IMR-90 (cell line): Measurements from ENCODE around the gene PTAR1. TPM values are rescaled to one million over a fixed set of nuclear protein-coding genes. Genes with fewer than 3 reads are reported as not detected.

Source experiments
- ATAC-seq: fragments of 200-7000 bp; cut with Tn5 transposase; 2 replicates; pipeline ENCODE4 v1.9.1; 2020; ENCODE audit warnings: low read depth, mild to moderate bottlenecking, moderate library complexity
- BruUV-seq: library from RNA; stranded (reverse); fragments of 400-500 nt; replicated peaks from 2 replicates; lab custom pipeline; 2021; lab: Mats Ljungman, UMichigan
- CTCF ChIA-PET: fragments of 300-600 bp; formaldehyde crosslinking; extraction: SDS; loops from one replicate; lab custom pipeline; 2021; ENCODE audit warnings: antibody characterized with exemption; lab: Yijun Ruan, JAX
- POLR2A ChIA-PET: fragments of 300-600 bp; sonication (Branson Sonifier 250); formaldehyde crosslinking; loops from one replicate; lab custom pipeline; 2022; ENCODE audit warnings: antibody characterized with exemption; ENCODE audit not compliant: unreplicated experiment; lab: Charles Lee
- DNase-seq: peaks from one replicate; pipeline ENCODE4 v3.0.0; 2013
- H2AFZ ChIP-seq: replicated peaks from 2 replicates; pipeline ENCODE3; 2013; ENCODE audit warnings: low read length, mild to moderate bottlenecking; ENCODE audit not compliant: poor library complexity
- H2AK5ac ChIP-seq: 2 replicates; pipeline ENCODE4 v1.6.1; 2013; ENCODE audit warnings: low read depth, low read length, inconsistent platforms
- H2AK9ac ChIP-seq: replicated peaks from 2 replicates; pipeline ENCODE3; 2013; ENCODE audit warnings: mild to moderate bottlenecking, low read depth, low read length, moderate library complexity; ENCODE audit not compliant: poor library complexity
- H2BK120ac ChIP-seq: 2 replicates; pipeline ENCODE4 v1.6.1; 2013; ENCODE audit warnings: low read depth, low read length, inconsistent platforms
- H2BK15ac ChIP-seq: 3 replicates; pipeline ENCODE4 v1.6.1; 2013; ENCODE audit warnings: low read depth, low read length, inconsistent platforms
- H2BK20ac ChIP-seq: 2 replicates; pipeline ENCODE4 v1.6.1; 2013; ENCODE audit warnings: low read depth, mild to moderate bottlenecking, inconsistent platforms, low read length, moderate library complexity
- H2BK5ac ChIP-seq: 2 replicates; pipeline ENCODE4 v1.6.1; 2013; ENCODE audit warnings: mild to moderate bottlenecking, low read depth, low read length, inconsistent platforms; ENCODE audit not compliant: poor library complexity, severe bottlenecking
- H3K14ac ChIP-seq: replicated peaks from 2 replicates; pipeline ENCODE4 v1.6.1; 2013; ENCODE audit warnings: low read depth, low read length, inconsistent platforms
- H3K18ac ChIP-seq: 2 replicates; pipeline ENCODE4 v1.6.1; 2013; ENCODE audit warnings: low read depth, low read length, control low read depth
- H3K23ac ChIP-seq: 2 replicates; pipeline ENCODE4 v1.6.1; 2013; ENCODE audit warnings: low read depth, low read length, inconsistent platforms
- H3K27ac ChIP-seq: 2 replicates; pipeline ENCODE4 v1.5.1; 2013; ENCODE audit warnings: mild to moderate bottlenecking, control low read depth, low read length; ENCODE audit not compliant: insufficient read depth
- H3K27me3 ChIP-seq: 2 replicates; pipeline ENCODE4 v1.6.1; 2013; ENCODE audit warnings: low read length; ENCODE audit not compliant: control insufficient read depth, insufficient read depth
- H3K36me3 ChIP-seq: 2 replicates; pipeline ENCODE4 v1.6.1; 2013; ENCODE audit warnings: low read length, mixed read lengths; ENCODE audit not compliant: control insufficient read depth, insufficient read depth
- H3K4ac ChIP-seq: 2 replicates; pipeline ENCODE4 v1.6.1; 2013; ENCODE audit warnings: low read depth, low read length, inconsistent platforms
- H3K4me1 ChIP-seq: 2 replicates; pipeline ENCODE4 v1.6.1; 2013; ENCODE audit warnings: low read length, mixed read lengths; ENCODE audit not compliant: control insufficient read depth, insufficient read depth
- H3K4me2 ChIP-seq: 2 replicates; pipeline ENCODE4 v1.6.1; 2013; ENCODE audit warnings: low read depth, mild to moderate bottlenecking, control low read depth, low read length, moderate library complexity
- H3K4me3 ChIP-seq: 2 replicates; pipeline ENCODE4 v1.5.1; 2013; ENCODE audit warnings: low read depth, mild to moderate bottlenecking, control low read depth, low read length, moderate library complexity; ENCODE audit not compliant: insufficient read depth
- H3K56ac ChIP-seq: 2 replicates; pipeline ENCODE4 v1.6.1; 2013; ENCODE audit warnings: low read length, inconsistent platforms; ENCODE audit not compliant: insufficient read depth; ENCODE audit errors: extremely low read depth
- H3K79me1 ChIP-seq, 2 experiments: 2 replicates each; pipeline ENCODE4 v1.6.1; 2013; ENCODE audit warnings: low read length in 2 of 2, inconsistent platforms in 1 of 2, low read depth in 1 of 2
- H3K9ac ChIP-seq: 2 replicates; pipeline ENCODE4 v1.6.1; 2013; ENCODE audit warnings: low read depth, low read length, control low read depth
- H3K9me1 ChIP-seq: 2 replicates; pipeline ENCODE4 v1.6.1; 2013; ENCODE audit warnings: low read length, inconsistent platforms; ENCODE audit not compliant: insufficient read depth
- H3K9me3 ChIP-seq: 2 replicates; pipeline ENCODE4 v1.6.1; 2013; ENCODE audit warnings: low read length; ENCODE audit not compliant: control insufficient read depth, insufficient read depth
- H4K20me1 ChIP-seq: 2 replicates; pipeline ENCODE4 v1.6.1; 2013; ENCODE audit warnings: low read length, inconsistent platforms; ENCODE audit not compliant: insufficient read depth
- H4K5ac ChIP-seq: 2 replicates; pipeline ENCODE4 v1.6.1; 2013; ENCODE audit warnings: mild to moderate bottlenecking, low read depth, low read length, control low read depth
- H4K8ac ChIP-seq, 2 experiments: 2 replicates each; pipeline ENCODE4 v1.6.1; 2013; ENCODE audit warnings: low read depth in 2 of 2, low read length in 2 of 2, control low read depth in 1 of 2, inconsistent platforms in 1 of 2
- H4K91ac ChIP-seq: 2 replicates; pipeline ENCODE4 v1.6.1; 2013; ENCODE audit warnings: low read depth, low read length, inconsistent platforms; ENCODE audit not compliant: insufficient read depth
- NFE2L2 ChIP-seq: fragments of 150-350 bp; IDR thresholded peaks from 2 replicates; pipeline ENCODE4 v1.6.1; 2016; ENCODE audit warnings: low read depth, mild to moderate bottlenecking, low read length
- WGBS, 2 experiments: methylation state at CpG; one replicate each; pipeline versions ENCODE4 v1.1.5 to v1.1.7; 2013; ENCODE audit warnings: missing lambda C conversion rate in 2 of 2; ENCODE audit not compliant: insufficient read length in 1 of 2; ENCODE audit errors: extremely low coverage in 2 of 2; 5-methylcytosine and 5-hydroxymethylcytosine counted together
- dilution Hi-C: fragments of 300-500 bp; cut with HindIII; formaldehyde crosslinking; loops from one replicate; pipeline ENCODE4 v1.14.3; 2018; ENCODE audit warnings: low sequenced_read_pairs; ENCODE audit not compliant: unreplicated experiment
- in situ Hi-C: fragments of 300-500 bp; cut with MboI; formaldehyde crosslinking; loops from 3 replicates; pipeline ENCODE4 v1.14.3; 2019; ENCODE audit warnings: low sequenced_read_pairs, inconsistent platforms, mixed read lengths
- intact Hi-C: fragments of 100-400 bp; cut with micrococcal nuclease; formaldehyde crosslinking; loops from 2 replicates; pipeline ENCODE4 v1.10.0; 2022
- polyA plus RNA-seq, 3 experiments: library from polyadenylated mRNA; depleted of rRNA; stranded (reverse); fragments of >200 nt; gene quantifications; 2 replicates each; pipeline ENCODE4 v1.2.3, GENCODE V29; 2012; ENCODE audit warnings: low replicate concordance in 1 of 3
- total RNA-seq: library from RNA; depleted of rRNA; stranded (reverse); fragments of >200 nt; gene quantifications from 2 replicates; pipeline ENCODE4 v1.2.3, GENCODE V29; 2012

The PTAR1 gene
- total and polyA plus RNA-seq, 2 of the 4 experiments (the other 2 are of a cell fraction): 10.6 to 110 TPM

- Histone ChIP-seq H2BK20ac (peak overlapping the region; percentile 15; the same call in 1 of the 2 replicates), H3K18ac (peak overlapping the region; percentile 89), H4K20me1 (peaks cover 2% of the 10 kb centered on the region; the same call in 1 of the 2 replicates), H3K27ac (peak overlapping the region; percentile 99), H2AFZ (peak overlapping the region; percentile 88), H3K14ac (peak overlapping the region; percentile 84), H3K56ac (peak overlapping the region; percentile 95), H3K4me3 (peak overlapping the region; percentile 98), H4K91ac (peak overlapping the region; percentile 90), H3K9me1 (no peaks in the 10 kb centered on the region), H2AK9ac (peak overlapping the region; percentile 88), H3K27me3 (no peaks in the 10 kb centered on the region), H2BK15ac (peak overlapping the region; percentile 28; the same call in 1 of the 3 replicates), H3K9me3 (no peaks in the 10 kb centered on the region), H3K4me1 (peaks cover 1% of the 10 kb centered on the region; the same call in 1 of the 2 replicates), H2BK5ac (peak overlapping the region; percentile 94), H3K9ac (peak overlapping the region; percentile 87), H3K23ac (peak overlapping the region; percentile 82), H3K79me1 (peaks cover 4 to 31% of the 10 kb centered on the region in 2 experiments; a peak in 2 of 4 replicates), H2AK5ac (peak overlapping the region; percentile 41; the same call in 1 of the 2 replicates), H3K4ac (peak overlapping the region; percentile 90), H3K36me3 (no peaks in the 10 kb centered on the region; the same call in 1 of the 2 replicates), H4K8ac (peak overlapping the region; percentile 94 to 97), H4K5ac (peak overlapping the region; percentile 99), H2BK120ac (peak overlapping the region; percentile 87), H3K4me2 (peak overlapping the region; percentile 97)
- ChIA-PET POLR2A (interaction anchor here (0.7 to 1.3 kb wide), 3 partner anchors 12 to 88 kb away, joined by 3 to 4 read pairs (median 3); partner anchors contain the start of gene APBA1), CTCF (interaction anchor here (0.6 kb wide), 1 partner anchor 580 kb away, joined by 4 read pairs; no protein-coding TSS in a partner anchor)
- WGBS, 2 experiments: no CpG with 5 or more reads among the region's 7 CpGs
- no peak for TF ChIP-seq NFE2L2
- peak; percentile 12 for ATAC-seq
- TSS peak; percentile 93 for BruUV-seq
- intact Hi-C loops (no loop called here), in situ Hi-C loops (no loop called here), dilution Hi-C loops (no loop called here)
- DNase-seq: no peak
Observed at GRCh38 chr9:69760278-69760610, 433 bp upstream of the PTAR1 start.
